Fibroblast of peridontal ligament (primary cell): ENCODE results near the gene PAPOLA.
A peak's percentile ranks its signal among the peaks of the same experiment; 100 is the strongest.
"Not testable (repeated sequence)": the region's sequence is repeated elsewhere in the genome, so short reads cannot be mapped to it uniquely, and the experiment has no call there.

Experiments used
- DNase-seq: peaks from one replicate; pipeline ENCODE4 v3.0.0-alpha.2; 2010; ENCODE audit errors: extremely low read depth

The PAPOLA gene

GRCh38 chr14:96501740-96502620 lies at the start of gene PAPOLA:
PAPOLA (plus strand) TSS chr14:96502382; CDS start chr14:96502593, 211 bp downstream.
- peak; percentile 95 for DNase-seq

GRCh38 chr14:96452684-96453083 lies 49.5 kb upstream of the PAPOLA start:
- DNase-seq = no peak

GRCh38 chr14:96455588-96455987 lies 46.6 kb upstream of the PAPOLA start:
- no peak for DNase-seq

- no peak for DNase-seq
Measured at GRCh38 chr14:96459851-96460250, 42.3 kb upstream of the PAPOLA start.

GRCh38 chr14:96461950-96462798 lies 40.0 kb upstream of the PAPOLA start:
- no peak for DNase-seq

GRCh38 chr14:96464136-96464535 lies 38.0 kb upstream of the PAPOLA start:
- no peak for DNase-seq

GRCh38 chr14:96466918-96467317 lies 35.3 kb upstream of the PAPOLA start:
- DNase-seq = no peak

- peak; percentile 4 for DNase-seq
Measured at GRCh38 chr14:96470331-96470730, 31.9 kb upstream of the PAPOLA start.

- not testable (repeated sequence) for DNase-seq
Measured at GRCh38 chr14:96470967-96471366, 31.2 kb upstream of the PAPOLA start.

GRCh38 chr14:96478119-96478518 lies 24.1 kb upstream of the PAPOLA start:
- DNase-seq = no peak

- DNase-seq = no peak
Measured at GRCh38 chr14:96479435-96480146, 22.6 kb upstream of the PAPOLA start.

- no peak for DNase-seq
Measured at GRCh38 chr14:96481731-96482314, 20.4 kb upstream of the PAPOLA start.

- DNase-seq = no peak
Measured at GRCh38 chr14:96482986-96483385, 19.2 kb upstream of the PAPOLA start.

- DNase-seq = no peak
Measured at GRCh38 chr14:96484399-96484798, 17.8 kb upstream of the PAPOLA start.

GRCh38 chr14:96486705-96487104 lies 15.5 kb upstream of the PAPOLA start:
- no peak for DNase-seq

- DNase-seq = no peak
Measured at GRCh38 chr14:96489327-96489726, 12.9 kb upstream of the PAPOLA start.

GRCh38 chr14:96493178-96493577 lies 9.0 kb upstream of the PAPOLA start:
- DNase-seq = no peak

- DNase-seq = no peak
Measured at GRCh38 chr14:96494331-96494730, 7.9 kb upstream of the PAPOLA start.

- no peak for DNase-seq
Measured at GRCh38 chr14:96497087-96497486, 5.1 kb upstream of the PAPOLA start.

GRCh38 chr14:96497586-96497985 lies 4.6 kb upstream of the PAPOLA start:
- no peak for DNase-seq

GRCh38 chr14:96501217-96501739 lies 904 bp upstream of the PAPOLA start:
- no peak for DNase-seq
